SK-N-SH (cell line): ENCODE results near the gene DRD4.

ENCODE experiments used
- CTCF ChIP-seq: fragments of 200-600 bp; sonication (generic); IDR thresholded peaks from 2 replicates; pipeline ENCODE4 v1.6.1; 2017; ENCODE audit warnings: antibody characterized with exemption, mild to moderate bottlenecking, moderate library complexity
- EZH2phosphoT487 ChIP-seq: fragments of 200-600 bp; sonication (generic); IDR thresholded peaks from 2 replicates; pipeline ENCODE4 v1.6.1; 2017; ENCODE audit warnings: low read depth, mixed run types, mild to moderate bottlenecking, antibody characterized with exemption, moderate library complexity, borderline replicate concordance

GRCh38 chr11:613369-613968, 23.6 kb upstream of the DRD4 start:
- TF ChIP-seq CTCF (no peak), EZH2phosphoT487 (no peak)
